Upper lobe of left lung (tissue), 6 donors: ENCODE data around the gene IDI2. TPM values are rescaled to one million over a fixed set of nuclear protein-coding genes. Genes with fewer than 3 reads are reported as not detected.

Experiments
- ATAC-seq, 2 donors: fragments of 200-7000 bp; cut with Tn5 transposase; one replicate each; pipeline ENCODE4 v1.9.1; 2022; ENCODE audit warnings: mild to moderate bottlenecking in 2 of 2, moderate library complexity in 2 of 2; ENCODE audit not compliant: low FRiP score in 2 of 2
- DNase-seq, 2 donors: peaks; one replicate each; pipeline ENCODE4 v3.0.0-alpha.2; 2019 to 2020
- H3K27ac ChIP-seq, 4 donors: fragments of 200-600 bp; sonication (generic); one replicate each; pipeline ENCODE4 v1.5.1; 2016 to 2019
- H3K27me3 ChIP-seq, 4 donors: fragments of 200-600 bp; sonication (generic); one replicate each; pipeline ENCODE4 v1.5.1; 2017 to 2019
- H3K36me3 ChIP-seq, 4 donors: fragments of 200-600 bp; sonication (generic); one replicate each; pipeline ENCODE4 v1.5.1; 2016 to 2019
- H3K4me1 ChIP-seq, 4 donors: fragments of 200-600 bp; sonication (generic); one replicate each; pipeline ENCODE4 v1.5.1; 2018 to 2019
- H3K4me3 ChIP-seq, 4 donors: fragments of 200-600 bp; sonication (generic); one replicate each; pipeline ENCODE4 v1.5.1; 2017 to 2019; ENCODE audit warnings: mild to moderate bottlenecking in 2 of 4, moderate library complexity in 1 of 4
- H3K9me3 ChIP-seq, 4 donors: fragments of 200-600 bp; sonication (generic); one replicate each; pipeline ENCODE4 v1.5.1; 2018 to 2019
- CTCF ChIP-seq, 6 experiments: fragments of 450-650 bp in 4 of 6; fragments of 200-600 bp in 2 of 6; sonication (generic) in 2 of 6; IDR thresholded peaks; one replicate each; pipeline ENCODE4 v1.5.1; 2016 to 2019; ENCODE audit warnings: antibody characterized with exemption in 6 of 6
- EP300 ChIP-seq, 4 donors: sonication (generic); formaldehyde crosslinking; IDR thresholded peaks; one replicate each; pipeline ENCODE4 v1.5.1; 2017; ENCODE audit warnings: antibody characterized with exemption in 4 of 4, control low read depth in 2 of 4
- POLR2A ChIP-seq, 4 donors: fragments of 450-650 bp; IDR thresholded peaks; one replicate each; pipeline ENCODE4 v1.5.1; 2016 to 2017; ENCODE audit warnings: antibody characterized with exemption in 4 of 4, mild to moderate bottlenecking in 2 of 4
- POLR2AphosphoS5 ChIP-seq, 2 donors: sonication (generic); formaldehyde crosslinking; IDR thresholded peaks; one replicate each; pipeline ENCODE4 v1.5.1; 2017; ENCODE audit warnings: antibody characterized with exemption in 2 of 2
- WGBS, 2 donors: methylation state at CpG; one replicate each; pipeline ENCODE4 v1.1.5; 2017 to 2018; 5-methylcytosine and 5-hydroxymethylcytosine counted together
- total RNA-seq, 6 donors: library from RNA; depleted of rRNA in 4 of 6; stranded (reverse); fragments of >200 nt in 4 of 6; gene quantifications; one replicate each; pipeline versions ENCODE4 v1.1.0 to v1.2.1, GENCODE V29; 2016 to 2021
- donor health status: DM: no; HTN: no; CAD: no; lungs with moderate emphysema.
- donor health status: DM: no; HTN: yes; CAD: no; lungs with severe emphysema.

The IDI2 gene
- total RNA-seq: not detected

DNA sequence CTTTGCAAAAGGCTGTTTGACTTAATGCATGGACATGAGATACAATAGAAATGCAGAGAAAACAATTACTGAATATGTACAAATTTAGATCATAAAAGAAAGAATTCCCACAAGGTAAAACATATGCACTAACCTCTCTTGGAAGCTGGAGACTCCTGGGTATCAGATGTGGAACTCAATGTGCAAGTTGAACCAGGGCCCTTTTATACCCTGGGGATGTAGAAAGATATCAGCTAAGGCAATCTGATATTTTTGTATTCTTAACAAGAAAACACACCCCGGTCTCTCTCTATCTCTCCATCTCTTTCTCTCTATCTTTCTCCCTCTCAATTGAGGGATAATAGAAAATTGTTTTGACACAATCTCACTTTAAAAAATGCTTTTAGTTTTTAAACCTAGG is at the start of gene IDI2:
IDI2 (minus strand) TSS at position 177 of the 400 bp plus-strand sequence. CDS start 1,136 bp downstream, outside the sequence.
- Histone ChIP-seq H3K9me3 (no peaks in the 10 kb centered on the region), H3K4me3 (no peak within 1 kb of the TSS), H3K4me1 (no peaks in the 10 kb centered on the region), H3K36me3 (peaks cover 0 to 1% (median 0%) of the 10 kb centered on the region in 4 donors), H3K27me3 (no peaks in the 10 kb centered on the region), H3K27ac (no peak within 1 kb of the TSS)
- DNase-seq: no peak
- TF ChIP-seq POLR2A (IDR thresholded peaks at IDR 0.05): no peak
- TF ChIP-seq CTCF (IDR thresholded peaks at IDR 0.05): no peak
- no peak for TF ChIP-seq EP300 (IDR thresholded peaks at IDR 0.05)
- TF ChIP-seq POLR2AphosphoS5 (IDR thresholded peaks at IDR 0.05): no peak
- no peak for ATAC-seq
- WGBS, 2 donors: 81 to 91% methylated on average over 1 of the region's 1 CpG

DNA sequence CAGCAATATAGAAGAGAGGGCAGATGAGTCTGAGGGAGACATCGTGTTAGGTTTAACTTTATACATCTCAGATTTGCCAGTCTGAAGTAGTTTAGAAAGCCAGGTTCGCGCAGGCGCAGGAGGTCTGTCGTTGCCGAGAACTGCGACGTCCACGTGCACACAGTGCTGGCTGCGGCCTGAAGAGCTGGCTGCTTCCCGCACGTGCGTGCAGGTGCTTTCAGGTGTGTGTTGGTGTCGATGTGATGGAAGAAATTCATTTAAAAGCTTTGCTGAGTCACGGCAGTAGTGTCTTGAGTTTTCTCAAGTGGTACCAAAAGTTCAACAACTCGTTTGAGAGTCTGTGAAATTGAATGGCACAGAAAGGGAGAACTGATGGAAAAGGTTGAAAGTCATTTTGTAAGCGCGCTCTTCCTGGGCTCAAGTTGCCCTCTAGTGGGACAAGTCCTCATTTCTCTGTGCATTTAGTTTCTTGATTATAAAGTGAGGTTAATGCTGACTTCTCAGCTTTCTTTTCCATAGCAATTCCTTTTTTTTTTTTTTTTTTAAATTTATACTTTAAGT is 49.2 kb upstream of the IDI2 start:
- Histone ChIP-seq H3K27ac (peak overlapping the region in 3 of 4 donors; percentile 12 to 51 (median 17)), H3K9me3 (no peaks in the 10 kb centered on the region), H3K36me3 (peaks cover 8 to 57% (median 29%) of the 10 kb centered on the region in 4 donors), H3K27me3 (no peaks in the 10 kb centered on the region), H3K4me1 (peaks cover 0 to 4% (median 0%) of the 10 kb centered on the region in 4 donors), H3K4me3 (no peak overlapping the region)
- WGBS, 2 donors: 72 to 77% methylated on average over 18 of the region's 18 CpGs
- DNase-seq (peak; percentile 84 to 86), ATAC-seq (peak; percentile 62 to 94)
- peak in 1 of 2 donors; percentile 36 for TF ChIP-seq POLR2AphosphoS5 (IDR thresholded peaks at IDR 0.05)
- TF ChIP-seq CTCF (IDR thresholded peaks at IDR 0.05): peak in 3 of 6 experiments; percentile 28 to 49 (median 30)
- TF ChIP-seq EP300 (IDR thresholded peaks at IDR 0.05): peak in 1 of 4 donors; percentile 33
- no peak for TF ChIP-seq POLR2A (IDR thresholded peaks at IDR 0.05)

GRCh38 chr10:1074052-1074747 is 48.5 kb upstream of the IDI2 start:
- peak; percentile 34 to 49 for ATAC-seq
- 91% methylated on average over 19 to 24 of the region's 24 CpGs for WGBS, 2 donors

GRCh38 chr10:1070919-1071318 is 45.3 kb upstream of the IDI2 start:
- 85 to 87% methylated on average over 7 of the region's 7 CpGs for WGBS, 2 donors
- Histone ChIP-seq H3K27ac (no peak overlapping the region), H3K4me1 (peaks cover 0 to 4% (median 0%) of the 10 kb centered on the region in 4 donors), H3K4me3 (no peak overlapping the region), H3K27me3 (no peaks in the 10 kb centered on the region), H3K9me3 (no peaks in the 10 kb centered on the region), H3K36me3 (peaks cover 5 to 30% (median 14%) of the 10 kb centered on the region in 4 donors)
- TF ChIP-seq POLR2AphosphoS5 (IDR thresholded peaks at IDR 0.05): no peak
- no peak for ATAC-seq
- no peak for DNase-seq

More at GRCh38 chr10:1074052-1074747, 48.5 kb upstream of the IDI2 start:
- Histone ChIP-seq H3K4me3 (no peak overlapping the region), H3K27ac (peak overlapping the region in 3 of 4 donors; percentile 12 to 51 (median 17)), H3K9me3 (no peaks in the 10 kb centered on the region), H3K27me3 (no peaks in the 10 kb centered on the region), H3K36me3 (peaks cover 5 to 51% (median 23%) of the 10 kb centered on the region in 4 donors), H3K4me1 (peaks cover 0 to 4% (median 0%) of the 10 kb centered on the region in 4 donors)
- peak in 1 of 2 donors; percentile 44 for DNase-seq
- no peak for TF ChIP-seq POLR2A (IDR thresholded peaks at IDR 0.05)
- no peak for TF ChIP-seq EP300 (IDR thresholded peaks at IDR 0.05)
- no peak for TF ChIP-seq CTCF (IDR thresholded peaks at IDR 0.05)
- TF ChIP-seq POLR2AphosphoS5 (IDR thresholded peaks at IDR 0.05): no peak
